Neural cell (in vitro differentiated cells): ENCODE data around the gene SREBF1. TPM values are rescaled to one million over a fixed set of nuclear protein-coding genes. Genes with fewer than 3 reads are reported as not detected.

ENCODE experiments used
- H2AFZ ChIP-seq: fragments of 200-600, 300-800 bp; sonication (generic), shearing (Covaris generic); 2 replicates; pipeline ENCODE4 v1.6.0; 2014; ENCODE audit warnings: low read depth, mild to moderate bottlenecking, antibody characterized with exemption, low read length, moderate library complexity
- H3F3A ChIP-seq: fragments of 200-600 bp; shearing (Covaris generic); 2 replicates; pipeline ENCODE4 v1.6.1; 2016; ENCODE audit warnings: mild to moderate bottlenecking, moderate library complexity, mixed read lengths, antibody characterized with exemption, low read length; ENCODE audit not compliant: insufficient read depth, poor library complexity, severe bottlenecking
- H3K27ac ChIP-seq: fragments of 200-600, 300-800 bp; sonication (generic), shearing (Covaris generic); 2 replicates; pipeline ENCODE4 v1.5.1; 2014; ENCODE audit warnings: mild to moderate bottlenecking, low read length, moderate library complexity
- H3K27me3 ChIP-seq: fragments of 300-800, 200-600 bp; sonication (generic), shearing (Covaris generic); 2 replicates; pipeline ENCODE4 v1.6.0; 2014; ENCODE audit warnings: mild to moderate bottlenecking, low read depth, low read length, moderate library complexity; ENCODE audit not compliant: insufficient read depth
- H3K36me3 ChIP-seq: fragments of 300-800, 200-600 bp; sonication (generic), shearing (Covaris generic); 2 replicates; pipeline ENCODE4 v1.5.1; 2014; ENCODE audit warnings: mild to moderate bottlenecking, antibody characterized with exemption, low read length, moderate library complexity; ENCODE audit not compliant: insufficient read depth
- H3K4me2 ChIP-seq: fragments of 300-800, 200-600 bp; sonication (generic), shearing (Covaris generic); 2 replicates; pipeline ENCODE4 v1.6.0; 2014; ENCODE audit warnings: mild to moderate bottlenecking, low read length
- H3K4me3 ChIP-seq: fragments of 300-800, 200-600 bp; sonication (generic), shearing (Covaris generic); 2 replicates; pipeline ENCODE4 v1.5.1; 2014; ENCODE audit warnings: mild to moderate bottlenecking, low read length, moderate library complexity
- H3K79me2 ChIP-seq: fragments of 200-600 bp; shearing (Covaris generic); replicated peaks from 2 replicates; pipeline ENCODE4 v1.6.0; 2014; ENCODE audit warnings: mild to moderate bottlenecking, low read length, moderate library complexity; ENCODE audit not compliant: insufficient read depth
- H3K9ac ChIP-seq: fragments of 300-800, 200-600 bp; sonication (generic), shearing (Covaris generic); 2 replicates; pipeline ENCODE4 v1.6.1; 2016; ENCODE audit warnings: mild to moderate bottlenecking, low read length, mixed read lengths
- H3K9me2 ChIP-seq: fragments of 200-600 bp; shearing (Covaris generic); 2 replicates; pipeline ENCODE4 v1.6.1; 2016; ENCODE audit warnings: mild to moderate bottlenecking, low read length, mixed read lengths; ENCODE audit not compliant: insufficient read depth
- H3K9me3 ChIP-seq: fragments of 200-600, 300-800 bp; sonication (generic), shearing (Covaris generic); 2 replicates; pipeline ENCODE4 v1.6.1; 2016; ENCODE audit warnings: mild to moderate bottlenecking, mixed run types, low read length, moderate library complexity, mixed read lengths
- H4K20me1 ChIP-seq: fragments of 200-600 bp; shearing (Covaris generic); 2 replicates; pipeline ENCODE4 v1.6.1; 2016; ENCODE audit warnings: mild to moderate bottlenecking, mixed run types; ENCODE audit not compliant: insufficient read depth
- EP300 ChIP-seq: fragments of 450-650 bp; conservative IDR thresholded peaks from 2 replicates; pipeline ENCODE4 v1.6.1; 2014; ENCODE audit warnings: antibody characterized with exemption, mild to moderate bottlenecking, moderate library complexity; ENCODE audit not compliant: poor library complexity, severe bottlenecking
- EZH2 ChIP-seq: fragments of 200-600, 300-800 bp; shearing (Covaris generic), sonication (generic); IDR thresholded peaks from 2 replicates; pipeline ENCODE4 v1.6.1; 2014; ENCODE audit warnings: antibody characterized with exemption, low read length, borderline replicate concordance, mild to moderate bottlenecking; ENCODE audit not compliant: insufficient read depth, poor library complexity, severe bottlenecking
- MXI1 ChIP-seq: fragments of 450-650 bp; conservative IDR thresholded peaks from 2 replicates; pipeline ENCODE4 v1.6.1; 2014; ENCODE audit warnings: antibody characterized with exemption, mild to moderate bottlenecking; ENCODE audit not compliant: poor library complexity, severe bottlenecking
- POLR2AphosphoS5 ChIP-seq: IDR thresholded peaks from 2 replicates; pipeline ENCODE4 v1.6.1; 2012
- RAD21 ChIP-seq: fragments of 450-650 bp; conservative IDR thresholded peaks from 2 replicates; pipeline ENCODE4 v1.6.1; 2014; ENCODE audit warnings: antibody characterized with exemption, mild to moderate bottlenecking, moderate library complexity
- REST ChIP-seq: IDR thresholded peaks from 2 replicates; pipeline ENCODE4 v1.6.1; 2012; ENCODE audit warnings: borderline replicate concordance
- SMC3 ChIP-seq: fragments of 450-650 bp; conservative IDR thresholded peaks from 2 replicates; pipeline ENCODE4 v1.6.1; 2014; ENCODE audit warnings: antibody characterized with exemption, mild to moderate bottlenecking, moderate library complexity; ENCODE audit not compliant: poor library complexity
- TAF1 ChIP-seq: IDR thresholded peaks from 2 replicates; pipeline ENCODE4 v1.6.1; 2012; ENCODE audit warnings: low read depth
- polyA plus RNA-seq: library from polyadenylated mRNA; depleted of rRNA; stranded (reverse); fragments of >200 nt; gene quantifications from 2 replicates; pipeline ENCODE4 v1.2.3, GENCODE V29; 2014
- TF ChIP-seq, protein P1 (sequence below): fragments of 450-650 bp; IDR thresholded peaks from 2 replicates; pipeline ENCODE4 v1.5.1; 2014; ENCODE audit warnings: antibody characterized with exemption, mild to moderate bottlenecking, moderate library complexity; ENCODE audit not compliant: poor library complexity, severe bottlenecking

Gene SREBF1
- polyA plus RNA-seq, 1 donor from 2014 or later = 22.5 TPM

- H3K27me3 ChIP-seq = no peaks in the 10 kb centered on the region
- H3K9me2 ChIP-seq = no peaks in the 10 kb centered on the region
- H3K27ac ChIP-seq = peak overlapping the region; percentile 63
- no peaks in the 10 kb centered on the region for H3K9me3 ChIP-seq
- H3K4me3 ChIP-seq = no peak overlapping the region
- no peaks in the 10 kb centered on the region for H3F3A ChIP-seq
- H2AFZ ChIP-seq = no peak overlapping the region
- peak overlapping the region; percentile 29 for H3K9ac ChIP-seq
- H3K79me2 ChIP-seq = no peaks in the 10 kb centered on the region
- peak overlapping the region; percentile 14 for H3K4me2 ChIP-seq
- H4K20me1 ChIP-seq = no peaks in the 10 kb centered on the region
- H3K36me3 ChIP-seq = no peaks in the 10 kb centered on the region
- TF ChIP-seq, protein P1, sequence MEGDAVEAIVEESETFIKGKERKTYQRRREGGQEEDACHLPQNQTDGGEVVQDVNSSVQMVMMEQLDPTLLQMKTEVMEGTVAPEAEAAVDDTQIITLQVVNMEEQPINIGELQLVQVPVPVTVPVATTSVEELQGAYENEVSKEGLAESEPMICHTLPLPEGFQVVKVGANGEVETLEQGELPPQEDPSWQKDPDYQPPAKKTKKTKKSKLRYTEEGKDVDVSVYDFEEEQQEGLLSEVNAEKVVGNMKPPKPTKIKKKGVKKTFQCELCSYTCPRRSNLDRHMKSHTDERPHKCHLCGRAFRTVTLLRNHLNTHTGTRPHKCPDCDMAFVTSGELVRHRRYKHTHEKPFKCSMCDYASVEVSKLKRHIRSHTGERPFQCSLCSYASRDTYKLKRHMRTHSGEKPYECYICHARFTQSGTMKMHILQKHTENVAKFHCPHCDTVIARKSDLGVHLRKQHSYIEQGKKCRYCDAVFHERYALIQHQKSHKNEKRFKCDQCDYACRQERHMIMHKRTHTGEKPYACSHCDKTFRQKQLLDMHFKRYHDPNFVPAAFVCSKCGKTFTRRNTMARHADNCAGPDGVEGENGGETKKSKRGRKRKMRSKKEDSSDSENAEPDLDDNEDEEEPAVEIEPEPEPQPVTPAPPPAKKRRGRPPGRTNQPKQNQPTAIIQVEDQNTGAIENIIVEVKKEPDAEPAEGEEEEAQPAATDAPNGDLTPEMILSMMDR = no peak
- no peak for TF ChIP-seq MXI1
- no peak for TF ChIP-seq EP300
- no peak for TF ChIP-seq SMC3
- no peak for TF ChIP-seq RAD21
- TF ChIP-seq EZH2 = no peak
- no peak for TF ChIP-seq POLR2AphosphoS5
- no peak for TF ChIP-seq REST
- no peak for TF ChIP-seq TAF1
Observed at GRCh38 chr17:17876959-17877528, 40.3 kb upstream of the SREBF1 start.

DNA sequence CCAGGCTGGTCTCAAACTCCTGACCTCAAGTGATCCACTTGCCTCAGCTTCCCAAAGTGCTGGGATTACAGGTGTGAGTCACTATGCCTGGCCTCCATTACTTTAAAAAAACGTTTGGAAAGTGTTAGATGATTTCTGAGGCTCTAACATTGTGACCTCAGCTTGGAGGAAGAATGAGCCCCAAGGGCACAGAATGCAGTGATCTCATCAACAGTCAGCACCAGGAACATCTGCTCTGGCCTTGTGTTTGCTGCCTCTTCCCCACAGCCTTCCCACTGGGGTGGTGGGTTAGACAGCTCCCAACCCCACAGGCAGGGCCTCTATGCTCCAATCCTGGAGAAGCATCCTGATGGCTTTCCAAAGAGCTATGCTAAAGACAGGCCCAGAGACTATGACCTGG, 37.7 kb upstream of the SREBF1 start:
- Histone ChIP-seq H3K79me2 (no peaks in the 10 kb centered on the region), H3K9ac (no peak overlapping the region), H3K4me3 (no peak overlapping the region), H4K20me1 (no peaks in the 10 kb centered on the region), H3K27me3 (no peaks in the 10 kb centered on the region), H3K36me3 (no peaks in the 10 kb centered on the region), H3F3A (no peaks in the 10 kb centered on the region), H3K27ac (no peak overlapping the region), H3K9me3 (no peaks in the 10 kb centered on the region), H3K4me2 (no peak overlapping the region), H2AFZ (no peak overlapping the region), H3K9me2 (no peaks in the 10 kb centered on the region)
- no peak for TF ChIP-seq TAF1
- no peak for TF ChIP-seq SMC3
- no peak for TF ChIP-seq REST
- no peak for TF ChIP-seq RAD21
- TF ChIP-seq EP300 = no peak
- TF ChIP-seq, protein P1 = no peak
- no peak for TF ChIP-seq POLR2AphosphoS5
- TF ChIP-seq EZH2 = no peak
- TF ChIP-seq MXI1 = no peak
